CD4-positive, alpha-beta T cell treated with Interleukin-4 for 1 hour (primary cell): ENCODE data around the gene NGB.
A peak's percentile ranks its signal among the peaks of the same experiment; 100 is the strongest.

ENCODE experiments used
- DNase-seq, 2 donors: peaks; one replicate each; pipeline ENCODE4 v3.0.0-alpha.2; 2020 to 2022

NGB gene

DNA sequence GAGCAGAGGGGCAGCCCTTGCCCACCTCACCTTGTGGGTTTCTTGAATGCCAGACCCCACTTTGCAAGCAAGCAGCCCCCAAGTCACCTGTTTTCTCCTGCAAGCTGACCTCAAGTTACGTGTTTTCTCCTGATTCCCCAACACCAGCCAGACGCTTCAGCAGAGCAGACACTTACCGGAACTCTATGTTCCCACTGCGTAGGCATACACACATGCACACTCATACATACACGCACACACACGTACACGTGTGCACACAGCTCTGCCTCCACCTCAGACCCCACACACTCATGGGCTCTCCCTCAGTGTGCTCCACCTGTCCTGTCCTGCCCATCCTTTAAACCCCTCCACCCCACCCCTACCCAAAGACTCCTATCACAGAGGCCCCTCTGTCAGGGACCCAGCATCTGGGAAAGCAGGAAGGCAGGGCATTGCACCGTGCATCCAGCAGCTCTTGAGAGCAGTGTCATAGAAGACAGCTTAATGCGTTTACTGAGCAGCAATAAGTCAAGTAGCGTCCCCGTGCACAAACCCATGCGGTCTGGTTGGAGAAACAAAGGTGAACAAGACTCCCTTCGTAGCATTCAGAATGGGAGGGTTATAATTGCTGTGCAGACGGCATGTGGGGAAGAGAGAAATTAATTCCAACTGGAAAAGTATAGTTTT is 45.0 kb downstream of the NGB start:
- no peak for DNase-seq

DNA sequence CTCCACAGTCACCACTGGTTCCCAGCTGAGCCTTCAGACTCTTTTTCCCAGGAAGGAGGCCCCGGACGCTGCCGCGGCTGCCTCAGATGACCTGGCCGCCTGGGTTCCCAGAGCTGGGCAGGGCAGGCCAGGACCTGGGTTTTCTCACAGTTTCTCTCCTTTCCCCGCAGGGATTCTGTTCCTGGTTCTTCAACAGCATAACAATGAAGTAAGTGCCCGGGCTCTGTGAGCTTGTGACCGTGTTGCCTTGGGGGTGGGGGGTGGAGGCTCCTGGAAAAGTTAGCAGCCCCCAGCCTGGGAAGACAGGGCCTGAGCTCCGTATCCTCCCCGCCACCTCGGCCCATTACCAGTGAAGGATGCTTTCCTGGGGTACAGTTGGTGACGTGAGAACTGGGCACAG is 45.8 kb downstream of the NGB start:
- DNase-seq = no peak

DNA sequence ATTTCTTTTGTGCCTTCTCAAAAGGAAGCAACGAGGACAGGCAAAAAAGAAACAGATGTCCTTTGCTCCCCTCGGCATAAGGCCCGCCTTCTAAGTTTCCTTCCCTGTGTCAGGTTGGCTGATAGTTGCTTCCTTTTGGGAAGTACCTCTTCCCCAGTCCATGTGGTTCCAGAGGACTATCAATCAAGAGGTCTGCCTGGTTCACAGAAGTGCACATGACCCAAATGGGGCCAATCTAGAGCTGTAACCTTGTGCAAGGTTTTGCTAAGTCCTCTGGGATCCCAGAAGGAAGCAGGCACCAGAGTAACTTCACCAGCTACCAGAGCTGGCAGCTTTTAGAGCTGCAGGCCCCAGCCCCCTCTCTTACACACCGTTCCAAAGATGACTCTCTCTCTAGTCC is 46.8 kb downstream of the NGB start:
- no peak for DNase-seq

DNA sequence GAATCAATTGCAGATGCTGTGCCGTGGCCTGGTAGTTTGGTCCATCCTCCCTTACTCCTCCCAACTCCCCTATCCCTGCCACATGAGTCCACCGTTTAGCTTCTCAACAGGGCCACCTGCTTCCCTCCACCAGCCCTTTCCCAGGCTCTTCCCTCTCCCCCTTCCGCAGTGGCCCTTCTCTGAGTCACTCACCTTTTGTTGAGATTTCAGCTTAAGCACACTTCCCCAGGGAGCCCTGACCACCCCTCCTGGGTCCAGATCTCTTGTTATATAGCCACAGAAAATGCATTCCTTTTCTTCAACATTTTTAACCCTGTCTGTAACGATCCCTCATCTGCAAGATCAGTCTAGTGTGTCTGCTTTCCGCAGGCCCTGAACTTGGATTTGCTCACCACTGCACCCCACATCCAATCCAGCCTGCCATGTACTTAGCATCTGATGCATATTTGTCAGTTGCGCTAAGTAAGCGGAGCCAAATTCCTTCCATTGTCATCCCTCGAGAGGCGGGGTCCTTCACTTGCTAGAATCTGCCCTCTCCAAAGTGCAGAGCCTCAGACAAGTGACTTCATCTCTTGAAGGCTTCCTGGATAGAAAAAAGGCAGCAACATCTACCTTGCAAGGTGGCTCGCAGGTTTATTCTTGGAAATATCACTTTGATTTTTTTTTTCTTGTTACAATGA is 48.3 kb downstream of the NGB start:
- DNase-seq = no peak

DNA sequence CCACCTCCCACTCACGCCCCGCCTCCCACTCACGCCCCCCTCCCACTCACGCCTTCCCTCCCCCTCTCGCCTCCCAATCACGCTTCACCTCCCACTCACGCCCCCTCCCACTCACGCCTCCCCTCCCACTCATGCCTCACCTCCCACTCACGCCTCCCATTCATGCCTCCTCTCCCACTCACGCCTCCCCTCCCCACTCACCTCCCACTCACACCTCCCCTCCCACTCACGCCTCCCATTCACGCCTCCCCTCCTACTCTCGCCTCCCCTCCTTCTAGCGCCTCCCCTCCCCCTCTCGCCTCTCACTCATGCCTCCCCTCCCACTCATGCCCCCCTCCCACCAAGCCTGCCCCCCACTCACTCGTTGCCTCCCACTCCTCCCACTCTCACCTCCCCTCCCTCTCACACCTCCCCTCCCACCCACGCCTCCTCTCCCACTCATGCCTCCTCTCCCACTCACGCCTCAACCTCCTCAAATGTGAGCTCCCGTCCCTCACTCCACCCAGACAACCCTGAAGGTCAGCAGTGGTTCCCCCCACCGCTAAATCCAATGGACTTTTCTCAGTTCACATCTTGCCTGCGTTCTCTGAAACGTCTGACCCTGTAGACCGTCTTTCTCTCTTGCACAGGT is 49.6 kb downstream of the NGB start:
- DNase-seq = peak in 1 of 2 donors; percentile 23

DNA sequence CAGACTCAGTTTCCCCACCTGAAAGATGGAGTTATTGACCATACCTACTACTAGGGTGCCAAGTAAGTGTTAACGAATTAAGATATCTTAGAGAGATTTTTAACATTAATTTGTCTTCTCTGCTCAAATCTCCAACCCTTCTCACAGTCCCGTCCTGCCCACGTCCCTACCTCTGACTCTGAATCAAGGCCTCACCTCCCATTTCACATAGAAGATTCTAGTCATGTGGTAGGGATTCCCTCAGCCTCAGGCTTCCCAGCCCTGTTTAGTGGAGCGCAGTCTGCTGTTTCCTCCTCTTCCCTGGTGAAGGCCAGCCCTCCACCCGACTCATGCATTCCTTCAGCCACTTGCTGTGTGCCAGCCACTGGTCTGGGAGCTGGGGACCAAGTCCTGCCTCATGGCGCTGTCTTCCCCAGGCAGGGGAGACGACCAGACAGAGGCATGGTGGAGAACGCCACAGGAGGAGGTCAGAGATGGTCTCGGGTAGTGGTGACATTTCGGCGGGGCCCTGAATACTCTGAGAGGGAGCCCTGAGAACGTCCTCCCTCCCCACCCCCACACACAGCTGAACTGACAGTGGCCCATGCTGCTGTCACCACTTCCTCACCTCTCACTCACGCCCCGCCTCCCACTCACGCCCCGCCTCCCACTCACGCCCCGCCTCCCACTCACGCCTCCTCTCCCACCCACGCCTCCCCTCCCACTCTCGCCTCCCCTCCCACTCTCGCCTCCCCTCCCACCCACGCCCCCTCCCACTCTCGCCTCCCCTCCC is 50.6 kb downstream of the NGB start:
- no peak for DNase-seq

DNA sequence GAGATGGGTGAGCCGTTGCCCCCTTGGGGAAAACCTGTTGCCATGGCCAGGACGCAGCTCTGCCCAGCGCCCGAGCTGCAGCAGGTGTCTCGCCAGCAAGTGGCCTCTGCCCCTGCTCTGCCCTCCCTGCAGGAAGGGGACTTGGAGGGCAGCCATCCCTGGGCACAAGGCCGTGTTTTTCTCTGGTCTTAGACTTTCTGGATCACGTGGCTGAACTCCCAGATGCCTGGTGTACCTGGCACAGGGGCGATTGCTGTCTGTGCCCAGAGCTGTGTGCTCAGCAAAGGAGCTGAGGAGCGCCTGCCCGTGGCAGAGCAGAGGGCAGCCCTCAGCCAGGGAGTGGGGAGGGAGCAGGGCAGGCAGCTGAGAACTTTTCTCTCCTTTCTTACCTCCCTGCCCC is 51.4 kb downstream of the NGB start:
- DNase-seq = no peak

DNA sequence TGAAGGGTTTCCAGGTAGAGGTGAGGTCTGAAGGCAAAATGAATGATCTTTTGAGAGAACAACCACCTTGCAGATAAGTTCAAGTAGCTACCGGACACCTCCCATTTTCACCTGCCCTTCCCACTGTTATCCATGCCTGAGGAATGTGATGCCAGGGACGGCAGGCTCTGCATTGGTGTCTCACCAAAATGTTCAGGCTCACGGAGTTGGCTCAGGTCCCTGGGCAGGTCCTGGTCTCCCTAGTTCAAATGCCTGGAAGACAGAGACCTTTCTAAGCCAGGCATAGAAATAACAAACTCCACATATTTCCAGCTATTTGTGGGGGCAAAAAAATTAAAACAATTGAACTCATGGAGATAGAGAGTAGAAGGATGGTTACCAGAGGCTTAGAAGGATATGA is 53.5 kb downstream of the NGB start:
- no peak for DNase-seq
